H9 (cell line): ENCODE data around the gene ZG16. TPM values are rescaled to one million over a fixed set of nuclear protein-coding genes. Genes with fewer than 3 reads are reported as not detected.
"Not testable (repeated sequence)": the region's sequence is repeated elsewhere in the genome, so short reads cannot be mapped to it uniquely, and the experiment has no call there.

Experiments
- DNase-seq: peaks from one replicate; pipeline ENCODE4 v3.0.0-alpha.2; 2017
- H2AFZ ChIP-seq: one replicate; pipeline ENCODE4 v1.6.1; 2013; ENCODE audit warnings: mild to moderate bottlenecking, low read length, control low read depth, moderate library complexity
- H2AK5ac ChIP-seq: 2 replicates; pipeline ENCODE4 v1.6.1; 2013; ENCODE audit warnings: low read length, control low read depth, mixed read lengths; ENCODE audit not compliant: insufficient read length
- H2BK120ac ChIP-seq: one replicate; pipeline ENCODE4 v1.6.1; 2013; ENCODE audit warnings: low read depth, mild to moderate bottlenecking, low read length, control low read depth, inconsistent platforms; ENCODE audit not compliant: poor library complexity, severe bottlenecking
- H2BK12ac ChIP-seq: 2 replicates; pipeline ENCODE4 v1.6.1; 2013; ENCODE audit warnings: low read length, control low read depth, mixed read lengths, low read depth; ENCODE audit not compliant: insufficient read length
- H2BK15ac ChIP-seq: 2 replicates; pipeline ENCODE4 v1.6.1; 2013; ENCODE audit warnings: low read depth, low read length, control low read depth
- H2BK20ac ChIP-seq: one replicate; pipeline ENCODE4 v1.6.1; 2013; ENCODE audit warnings: low read depth, mild to moderate bottlenecking, low read length, control low read depth, inconsistent platforms; ENCODE audit not compliant: poor library complexity, severe bottlenecking
- H2BK5ac ChIP-seq: 2 replicates; pipeline ENCODE4 v1.6.1; 2013; ENCODE audit warnings: low read length, control low read depth, mixed read lengths; ENCODE audit not compliant: insufficient read length
- H3K14ac ChIP-seq: 2 replicates; pipeline ENCODE4 v1.6.1; 2013; ENCODE audit warnings: low read length, control low read depth; ENCODE audit not compliant: insufficient read depth
- H3K18ac ChIP-seq: 2 replicates; pipeline ENCODE4 v1.6.1; 2013; ENCODE audit warnings: low read depth, mild to moderate bottlenecking, mixed read lengths, low read length, control low read depth; ENCODE audit not compliant: insufficient read length
- H3K23ac ChIP-seq: 2 replicates; pipeline ENCODE4 v1.6.1; 2013; ENCODE audit warnings: low read length, control low read depth, mixed read lengths, low read depth; ENCODE audit not compliant: insufficient read length
- H3K23me2 ChIP-seq: 2 replicates; pipeline ENCODE4 v1.6.1; 2013; ENCODE audit warnings: low read depth, mild to moderate bottlenecking, mixed read lengths, low read length, control low read depth; ENCODE audit not compliant: insufficient read length, poor library complexity, severe bottlenecking
- H3K27ac ChIP-seq: 2 replicates; pipeline ENCODE4 v1.5.1; 2013; ENCODE audit warnings: low read length, control low read depth, mixed read lengths, low read depth; ENCODE audit not compliant: insufficient read length
- H3K27me3 ChIP-seq: 2 replicates; pipeline ENCODE4 v1.6.1; 2013; ENCODE audit warnings: low read length, control low read depth, inconsistent platforms; ENCODE audit not compliant: insufficient read depth
- H3K4ac ChIP-seq: 2 replicates; pipeline ENCODE4 v1.6.1; 2013; ENCODE audit warnings: low read depth, mild to moderate bottlenecking, control low read depth, inconsistent platforms, low read length, moderate library complexity
- H3K4me1 ChIP-seq: 2 replicates; pipeline ENCODE4 v1.6.1; 2013; ENCODE audit warnings: low read length, control low read depth, inconsistent platforms; ENCODE audit not compliant: insufficient read depth
- H3K4me2 ChIP-seq: 2 replicates; pipeline ENCODE4 v1.6.1; 2013; ENCODE audit warnings: low read length, control low read depth, mixed read lengths; ENCODE audit not compliant: insufficient read length, insufficient read depth
- H3K56ac ChIP-seq: 2 replicates; pipeline ENCODE4 v1.6.1; 2013; ENCODE audit warnings: low read depth, mild to moderate bottlenecking, mixed read lengths, low read length, control low read depth; ENCODE audit not compliant: insufficient read length
- H3K79me1 ChIP-seq: 2 replicates; pipeline ENCODE4 v1.6.1; 2013; ENCODE audit warnings: low read depth, mild to moderate bottlenecking, moderate library complexity, low read length, control low read depth, inconsistent platforms; ENCODE audit not compliant: insufficient read depth, poor library complexity, severe bottlenecking
- H3K79me2 ChIP-seq: 2 replicates; pipeline ENCODE4 v1.6.1; 2013; ENCODE audit warnings: low read length, control low read depth, inconsistent platforms; ENCODE audit not compliant: insufficient read depth
- H3K9ac ChIP-seq: 2 replicates; pipeline ENCODE4 v1.6.1; 2013; ENCODE audit warnings: low read length, control low read depth, mixed read lengths; ENCODE audit not compliant: insufficient read length; ENCODE audit errors: extremely low read depth
- H3K9me3 ChIP-seq: one replicate; pipeline ENCODE4 v1.6.1; 2013; ENCODE audit warnings: low read depth, low read length, inconsistent platforms; ENCODE audit not compliant: control insufficient read depth
- H3T11ph ChIP-seq: one replicate; pipeline ENCODE4 v1.6.1; 2013; ENCODE audit warnings: mild to moderate bottlenecking, low read length, control low read depth, inconsistent platforms
- H4K20me1 ChIP-seq: one replicate; pipeline ENCODE4 v1.6.1; 2013; ENCODE audit not compliant: control insufficient read depth, insufficient read length, insufficient read depth
- H4K5ac ChIP-seq: 2 replicates; pipeline ENCODE4 v1.6.1; 2013; ENCODE audit warnings: low read depth, mild to moderate bottlenecking, mixed read lengths, low read length, control low read depth; ENCODE audit not compliant: insufficient read length
- H4K8ac ChIP-seq: replicated peaks from 2 replicates; pipeline ENCODE4 v1.6.1; 2013; ENCODE audit warnings: low read length, control low read depth, mixed read lengths, low read depth; ENCODE audit not compliant: insufficient read length
- H4K91ac ChIP-seq: 2 replicates; pipeline ENCODE4 v1.6.1; 2013; ENCODE audit warnings: low read depth, mild to moderate bottlenecking, moderate library complexity, mixed read lengths, low read length, control low read depth; ENCODE audit not compliant: insufficient read length
- H3K27ac Mint-ChIP-seq, 3 experiments: 2 replicates in 2 of 3; 3 replicates in 1 of 3; pipeline ENCODE4 v1.8.0; 2020 to 2021; ENCODE audit warnings: mixed read lengths in 3 of 3, mild to moderate bottlenecking in 1 of 3, moderate library complexity in 1 of 3
- H3K27me3 Mint-ChIP-seq: 2 replicates; pipeline ENCODE4 v1.8.0; 2021; ENCODE audit warnings: low read depth, mild to moderate bottlenecking, moderate library complexity, mixed read lengths
- H3K36me3 Mint-ChIP-seq, 3 experiments: 2 replicates in 2 of 3; 3 replicates in 1 of 3; pipeline ENCODE4 v1.8.0; 2020 to 2021; ENCODE audit warnings: low read depth in 3 of 3, mixed read lengths in 3 of 3; ENCODE audit not compliant: insufficient read depth in 1 of 3
- H3K4me1 Mint-ChIP-seq, 2 experiments: 2 replicates each; pipeline ENCODE4 v1.8.0; 2020; ENCODE audit warnings: mixed read lengths in 2 of 2
- H3K4me3 Mint-ChIP-seq, 2 experiments: 2 replicates in 1 of 2; 3 replicates in 1 of 2; pipeline ENCODE4 v1.8.0; 2020 to 2021; ENCODE audit warnings: mild to moderate bottlenecking in 2 of 2, mixed read lengths in 2 of 2, moderate library complexity in 1 of 2
- H3K9me3 Mint-ChIP-seq, 2 experiments: 2 replicates in 1 of 2; 3 replicates in 1 of 2; pipeline ENCODE4 v1.8.0; 2020; ENCODE audit warnings: mild to moderate bottlenecking in 2 of 2, mixed read lengths in 2 of 2, moderate library complexity in 1 of 2
- WGBS: extraction: QIAGEN DNeasy Blood & Tissue Kit; methylation state at CpG from one replicate; pipeline ENCODE4 v1.1.7; 2013; ENCODE audit warnings: missing lambda C conversion rate, low lambda C conversion rate, mixed read lengths; ENCODE audit not compliant: insufficient read length; ENCODE audit errors: extremely low coverage; 5-methylcytosine and 5-hydroxymethylcytosine counted together
- total RNA-seq: library from RNA; stranded (reverse); gene quantifications from 2 replicates; pipeline ENCODE4 v1.2.1, GENCODE V29; 2021

Gene ZG16
- total RNA-seq, 1 experiment from 2014 or later: not detected

GRCh38 chr16:29740630-29741015 is 37.4 kb upstream of the ZG16 start:
- H2AFZ ChIP-seq, H3K79me1 ChIP-seq, H2BK12ac ChIP-seq, H3K79me2 ChIP-seq, H3K4ac ChIP-seq, H2BK20ac ChIP-seq, H3T11ph ChIP-seq, H4K91ac ChIP-seq, H4K5ac ChIP-seq, H2AK5ac ChIP-seq, H4K8ac ChIP-seq, H3K4me3 Mint-ChIP-seq, DNase-seq, H3K9me3 ChIP-seq, H3K27me3 ChIP-seq, H3K9me3 Mint-ChIP-seq, H3K27me3 Mint-ChIP-seq, H3K23me2 ChIP-seq, H4K20me1 ChIP-seq, H3K4me1 ChIP-seq, H3K23ac ChIP-seq, H3K18ac ChIP-seq, H2BK5ac ChIP-seq, H2BK120ac ChIP-seq, H3K9ac ChIP-seq, H3K14ac ChIP-seq, H3K4me2 ChIP-seq, H2BK15ac ChIP-seq, H3K56ac ChIP-seq, H3K27ac ChIP-seq: not testable (repeated sequence)
- Mint-ChIP-seq H3K4me1 (peaks cover 3 to 12% of the 10 kb centered on the region in 2 experiments; a peak in 2 of 4 replicates), H3K27ac (peak overlapping the region in 1 of 3 experiments; percentile 88; a peak in 2 of 7 replicates), H3K36me3 (peaks cover 23 to 54% (median 49%) of the 10 kb centered on the region in 3 experiments)
- no CpG with 5 or more reads among the region's 11 CpGs for WGBS
